MCF 10A (cell line): ENCODE data around the gene ADAMTS18. TPM values are rescaled to one million over a fixed set of nuclear protein-coding genes. Genes with fewer than 3 reads are reported as not detected.

ENCODE experiments used
- BruUV-seq: library from RNA; stranded (reverse); fragments of 400-500 nt; replicated peaks from 2 replicates; lab custom pipeline; 2021; lab: Mats Ljungman, UMichigan
- CTCF ChIA-PET: fragments of 300-600 bp; sonication (Branson Sonifier 250); formaldehyde crosslinking; extraction: SDS; loops from one replicate; lab custom pipeline; 2021; ENCODE audit warnings: antibody characterized with exemption, inconsistent platforms; lab: Yijun Ruan, JAX
- POLR2A ChIA-PET: fragments of 300-600, 350-650 bp; sonication (Branson Sonifier 250); formaldehyde crosslinking; extraction: SDS; loops from one replicate; lab custom pipeline; 2020; ENCODE audit warnings: antibody characterized with exemption, inconsistent platforms; lab: Yijun Ruan, JAX
- DNase-seq: peaks from one replicate; pipeline ENCODE4 v3.0.0-alpha.2; 2018; ENCODE audit not compliant: unreplicated experiment
- H3K27ac Mint-ChIP-seq: one replicate; pipeline ENCODE4 v1.8.0; 2022; ENCODE audit warnings: mild to moderate bottlenecking, low read depth, mixed read lengths; ENCODE audit not compliant: unreplicated experiment
- H3K27me3 Mint-ChIP-seq: one replicate; pipeline ENCODE4 v1.8.0; 2022; ENCODE audit warnings: mixed read lengths; ENCODE audit not compliant: insufficient read depth, unreplicated experiment
- H3K36me3 Mint-ChIP-seq: one replicate; pipeline ENCODE4 v1.8.0; 2022; ENCODE audit warnings: mild to moderate bottlenecking, moderate library complexity, mixed read lengths; ENCODE audit not compliant: insufficient read depth, unreplicated experiment
- H3K4me1 Mint-ChIP-seq: one replicate; pipeline ENCODE4 v1.8.0; 2022; ENCODE audit warnings: mixed read lengths; ENCODE audit not compliant: insufficient read depth, unreplicated experiment
- H3K4me3 Mint-ChIP-seq: one replicate; pipeline ENCODE4 v1.8.0; 2022; ENCODE audit warnings: mild to moderate bottlenecking, moderate library complexity, mixed read lengths; ENCODE audit not compliant: unreplicated experiment
- H3K9me3 Mint-ChIP-seq: one replicate; pipeline ENCODE4 v1.8.0; 2022; ENCODE audit warnings: mixed read lengths; ENCODE audit not compliant: unreplicated experiment
- CTCF ChIP-seq: fragments of 200-600 bp; IDR thresholded peaks from one replicate; pipeline ENCODE4 v1.8.0; 2022; ENCODE audit warnings: antibody characterized with exemption, mild to moderate bottlenecking; ENCODE audit not compliant: unreplicated experiment
- intact Hi-C: fragments of 100-400 bp; cut with micrococcal nuclease; formaldehyde crosslinking; loops from 2 replicates; pipeline ENCODE4 v1.14.1; 2022
- total RNA-seq: library from RNA; stranded (reverse); gene quantifications from 2 replicates; pipeline ENCODE4 v1.2.3, GENCODE V29; 2022

The ADAMTS18 gene
- total RNA-seq, 1 experiment from 2014 or later, result not detected

- Mint-ChIP-seq H3K27me3 (peaks cover 18% of the 10 kb centered on the region), H3K4me3 (no peak overlapping the region), H3K9me3 (no peaks in the 10 kb centered on the region), H3K27ac (no peak overlapping the region), H3K4me1 (no peaks in the 10 kb centered on the region), H3K36me3 (no peaks in the 10 kb centered on the region)
- TF ChIP-seq CTCF, result no peak
- DNase-seq, result no peak
- BruUV-seq, result no TSS peak
- intact Hi-C loops, result no loop called here
- ChIA-PET POLR2A (interaction anchor here (1.2 kb wide), 1 partner anchor 26 kb away, joined by 3 read pairs; no protein-coding TSS in a partner anchor), CTCF (no interaction called here)
Observed at GRCh38 chr16:77344341-77344740, 90.5 kb downstream of the ADAMTS18 start.

- H3K9me3 Mint-ChIP-seq, result no peaks in the 10 kb centered on the region
- no peak for DNase-seq
- H3K36me3 Mint-ChIP-seq, result no peaks in the 10 kb centered on the region
- H3K4me3 Mint-ChIP-seq, result no peak overlapping the region
- ChIA-PET POLR2A (no interaction called here), CTCF (no interaction called here)
- H3K27me3 Mint-ChIP-seq, result no peaks in the 10 kb centered on the region
- no peak for TF ChIP-seq CTCF
- intact Hi-C loops, result no loop called here
- BruUV-seq, result no TSS peak
- no peak overlapping the region for H3K27ac Mint-ChIP-seq
- no peaks in the 10 kb centered on the region for H3K4me1 Mint-ChIP-seq
Observed at GRCh38 chr16:77336637-77337036, 98.2 kb downstream of the ADAMTS18 start.

- CTCF ChIA-PET, result no interaction called here
- TF ChIP-seq CTCF, result no peak
- Mint-ChIP-seq H3K27ac (no peak overlapping the region), H3K9me3 (no peaks in the 10 kb centered on the region), H3K27me3 (no peaks in the 10 kb centered on the region), H3K36me3 (no peaks in the 10 kb centered on the region), H3K4me3 (no peak overlapping the region), H3K4me1 (no peaks in the 10 kb centered on the region)
- BruUV-seq, result no TSS peak
- POLR2A ChIA-PET, result no interaction called here
- intact Hi-C loops, result no loop called here
- no peak for DNase-seq
Observed at GRCh38 chr16:77335652-77336234, 99.1 kb downstream of the ADAMTS18 start.

- no peak for TF ChIP-seq CTCF
- H3K27me3 Mint-ChIP-seq, result no peaks in the 10 kb centered on the region
- DNase-seq, result no peak
- no TSS peak for BruUV-seq
- no peak overlapping the region for H3K4me3 Mint-ChIP-seq
- no peak overlapping the region for H3K27ac Mint-ChIP-seq
- H3K9me3 Mint-ChIP-seq, result no peaks in the 10 kb centered on the region
- CTCF ChIA-PET, result no interaction called here
- intact Hi-C loops, result no loop called here
- POLR2A ChIA-PET, result no interaction called here
- H3K36me3 Mint-ChIP-seq, result no peaks in the 10 kb centered on the region
- H3K4me1 Mint-ChIP-seq, result no peaks in the 10 kb centered on the region
Observed at GRCh38 chr16:77332792-77333191, 102.0 kb downstream of the ADAMTS18 start.
